Bronchial epithelial cell (primary cell): ENCODE results near the gene KATNA1. TPM values are rescaled to one million over a fixed set of nuclear protein-coding genes. Genes with fewer than 3 reads are reported as not detected.

Experiments
- DNase-seq: peaks from one replicate; pipeline ENCODE4 v3.0.0-alpha.2; 2010; ENCODE audit warnings: low read depth
- FAIRE-seq: peaks from 2 replicates; lab custom pipeline; 2011; peaks lifted over from hg19 to GRCh38; lab: Jason Lieb, UNC
- H3K27me3 ChIP-seq: 2 replicates; pipeline ENCODE4 v1.5.1; 2011; ENCODE audit warnings: low read length; ENCODE audit not compliant: control insufficient read depth, insufficient read depth
- H3K36me3 ChIP-seq: 2 replicates; pipeline ENCODE4 v1.5.1; 2011; ENCODE audit warnings: low read length; ENCODE audit not compliant: control insufficient read depth, insufficient read depth
- H3K4me3 ChIP-seq: 2 replicates; pipeline ENCODE4 v1.5.1; 2011; ENCODE audit warnings: mild to moderate bottlenecking, low read depth, low read length, control low read depth
- CTCF ChIP-seq: IDR thresholded peaks from 2 replicates; pipeline ENCODE4 v1.5.1; 2011; ENCODE audit warnings: mild to moderate bottlenecking, moderate library complexity, low read length, control low read depth, inconsistent platforms; ENCODE audit not compliant: insufficient read depth, severe bottlenecking
- total RNA-seq: library from RNA; depleted of rRNA; stranded (reverse); fragments of >200 nt; gene quantifications from 2 replicates; pipeline ENCODE4 v1.2.1, GENCODE V29; 2014

Gene KATNA1
- total RNA-seq, 1 donor from 2014 or later = 30.0 TPM

- FAIRE-seq (no peak), DNase-seq (no peak)
- TF ChIP-seq CTCF = peak; percentile 47
- Histone ChIP-seq H3K27me3 (no peaks in the 10 kb centered on the region), H3K36me3 (no peaks in the 10 kb centered on the region), H3K4me3 (no peak overlapping the region)
Measured at GRCh38 chr6:149560736-149561135, 87.8 kb downstream of the KATNA1 start.

- no peak for TF ChIP-seq CTCF
- H3K36me3 ChIP-seq = no peaks in the 10 kb centered on the region
- no peaks in the 10 kb centered on the region for H3K27me3 ChIP-seq
- DNase-seq (no peak), FAIRE-seq (no peak)
- H3K4me3 ChIP-seq = no peak overlapping the region
Measured at GRCh38 chr6:149559389-149559788, 89.1 kb downstream of the KATNA1 start.

GRCh38 chr6:149558029-149558428 lies 90.5 kb downstream of the KATNA1 start:
- DNase-seq (no peak), FAIRE-seq (no peak)
- Histone ChIP-seq H3K27me3 (no peaks in the 10 kb centered on the region), H3K36me3 (no peaks in the 10 kb centered on the region), H3K4me3 (no peak overlapping the region)
- TF ChIP-seq CTCF = no peak

- FAIRE-seq (no peak), DNase-seq (no peak)
- Histone ChIP-seq H3K4me3 (no peak overlapping the region), H3K27me3 (no peaks in the 10 kb centered on the region), H3K36me3 (no peaks in the 10 kb centered on the region)
- no peak for TF ChIP-seq CTCF
Measured at GRCh38 chr6:149551920-149552319, 96.6 kb downstream of the KATNA1 start.

GRCh38 chr6:149545754-149546471 lies 102.6 kb downstream of the KATNA1 start, which contains the start of gene PPIL4:
PPIL4 (minus strand) TSS chr6:149546043; CDS start chr6:149546005, 38 bp downstream.
- FAIRE-seq (no peak), DNase-seq (peak; percentile 80)
- H3K27me3 ChIP-seq = no peaks in the 10 kb centered on the region
- H3K4me3 ChIP-seq = peak within 1 kb of the TSS; percentile 65
- no peaks in the 10 kb centered on the region for H3K36me3 ChIP-seq
- peak; percentile 91 for TF ChIP-seq CTCF

- DNase-seq (peak; percentile 38), FAIRE-seq (no peak)
- H3K36me3 ChIP-seq = peaks cover under 1% of the 10 kb centered on the region
- peak; percentile 12 for TF ChIP-seq CTCF
- no peaks in the 10 kb centered on the region for H3K27me3 ChIP-seq
- peak overlapping the region; percentile 65 for H3K4me3 ChIP-seq
Measured at GRCh38 chr6:149545258-149545753, 103.2 kb downstream of the KATNA1 start.
